HEK293T (cell line): ENCODE measurements around the gene KCND3.

Source experiments
- CTCF ChIA-PET: fragments of 350-600 bp; formaldehyde crosslinking; extraction: SDS; loops from one replicate; lab custom pipeline; 2021; ENCODE audit warnings: antibody characterized with exemption, inconsistent platforms; lab: Yijun Ruan, JAX
- POLR2A ChIA-PET: fragments of 350-600 bp; formaldehyde crosslinking; extraction: SDS; loops from one replicate; lab custom pipeline; 2020; ENCODE audit warnings: antibody characterized with exemption, inconsistent platforms; lab: Yijun Ruan, JAX
- DNase-seq: peaks from one replicate; pipeline ENCODE4 v3.0.0; 2012; ENCODE audit warnings: mixed read lengths; ENCODE audit errors: extremely low spot score
- ARNT ChIP-seq: fragments of 450-650 bp; IDR thresholded peaks from 2 replicates; pipeline ENCODE4 v1.6.1; 2017; ENCODE audit warnings: mild to moderate bottlenecking
- BHLHE40 ChIP-seq: fragments of 450-650 bp; IDR thresholded peaks from 2 replicates; pipeline ENCODE4 v1.6.1; 2016; ENCODE audit warnings: mild to moderate bottlenecking, moderate library complexity, borderline replicate concordance
- CTBP1 ChIP-seq: fragments of 450-650 bp; IDR thresholded peaks from 2 replicates; pipeline ENCODE4 v1.6.1; 2016; ENCODE audit warnings: borderline replicate concordance
- ELF4 ChIP-seq: fragments of 450-650 bp; IDR thresholded peaks from 2 replicates; pipeline ENCODE4 v1.6.1; 2017; ENCODE audit warnings: antibody characterized with exemption
- FOXA1 ChIP-seq: fragments of 450-650 bp; IDR thresholded peaks from 2 replicates; pipeline ENCODE4 v1.6.1; 2016; ENCODE audit warnings: mild to moderate bottlenecking
- FOXK2 ChIP-seq: fragments of 450-650 bp; IDR thresholded peaks from 2 replicates; pipeline ENCODE4 v1.6.1; 2016; ENCODE audit warnings: mild to moderate bottlenecking
- FOXM1 ChIP-seq: fragments of 450-650 bp; IDR thresholded peaks from 2 replicates; pipeline ENCODE4 v1.6.1; 2017; ENCODE audit warnings: mild to moderate bottlenecking, borderline replicate concordance
- HDGF ChIP-seq: fragments of 450-650 bp; IDR thresholded peaks from 2 replicates; pipeline ENCODE4 v1.6.1; 2017; ENCODE audit warnings: antibody characterized with exemption, borderline replicate concordance
- L3MBTL2 ChIP-seq: fragments of 450-650 bp; conservative IDR thresholded peaks from 2 replicates; pipeline ENCODE4 v1.6.1; 2016; ENCODE audit warnings: mild to moderate bottlenecking
- LEF1 ChIP-seq: fragments of 450-650 bp; IDR thresholded peaks from 2 replicates; pipeline ENCODE4 v1.6.1; 2017; ENCODE audit warnings: mild to moderate bottlenecking, borderline replicate concordance
- NFRKB ChIP-seq: fragments of 450-650 bp; IDR thresholded peaks from 2 replicates; pipeline ENCODE4 v1.6.1; 2016; ENCODE audit warnings: mild to moderate bottlenecking, moderate library complexity
- SP1 ChIP-seq: fragments of 450-650 bp; IDR thresholded peaks from 2 replicates; pipeline ENCODE4 v1.6.1; 2017
- SUZ12 ChIP-seq: fragments of 450-650 bp; IDR thresholded peaks from 2 replicates; pipeline ENCODE4 v1.6.1; 2016; ENCODE audit warnings: mild to moderate bottlenecking
- TARDBP ChIP-seq: fragments of 450-650 bp; IDR thresholded peaks from 2 replicates; pipeline ENCODE4 v1.6.1; 2016
- ZNF384 ChIP-seq: fragments of 450-650 bp; IDR thresholded peaks from 2 replicates; pipeline ENCODE4 v1.6.1; 2016
- TF ChIP-seq, protein P1 (sequence below): fragments of 450-650 bp; IDR thresholded peaks from 2 replicates; pipeline ENCODE4 v1.6.1; 2016

KCND3 gene

DNA sequence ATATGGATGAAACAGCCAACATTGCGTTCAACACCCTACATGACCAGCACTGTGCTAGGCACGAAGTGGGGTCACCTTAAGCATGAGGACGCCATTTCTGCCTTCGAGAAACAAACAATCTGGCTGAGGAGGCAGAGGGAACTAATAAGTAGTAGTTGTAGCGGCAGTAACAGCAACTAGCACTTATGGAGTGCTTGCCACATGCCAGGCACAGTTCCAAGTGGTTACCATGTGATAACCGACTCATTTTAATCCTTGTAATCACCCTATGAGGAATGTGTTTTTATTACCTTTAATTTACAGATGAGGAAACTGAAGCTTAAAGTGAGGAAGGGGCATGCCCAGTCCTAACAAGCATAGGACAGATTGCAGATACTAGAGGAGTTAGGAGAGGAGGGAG lies 33.7 kb downstream of the KCND3 start:
- DNase-seq = no peak
- POLR2A ChIA-PET = no interaction called here
- CTCF ChIA-PET = no interaction called here
- TF ChIP-seq CTBP1 = no peak
- no peak for TF ChIP-seq HDGF
- no peak for TF ChIP-seq TARDBP
- TF ChIP-seq, protein P1, sequence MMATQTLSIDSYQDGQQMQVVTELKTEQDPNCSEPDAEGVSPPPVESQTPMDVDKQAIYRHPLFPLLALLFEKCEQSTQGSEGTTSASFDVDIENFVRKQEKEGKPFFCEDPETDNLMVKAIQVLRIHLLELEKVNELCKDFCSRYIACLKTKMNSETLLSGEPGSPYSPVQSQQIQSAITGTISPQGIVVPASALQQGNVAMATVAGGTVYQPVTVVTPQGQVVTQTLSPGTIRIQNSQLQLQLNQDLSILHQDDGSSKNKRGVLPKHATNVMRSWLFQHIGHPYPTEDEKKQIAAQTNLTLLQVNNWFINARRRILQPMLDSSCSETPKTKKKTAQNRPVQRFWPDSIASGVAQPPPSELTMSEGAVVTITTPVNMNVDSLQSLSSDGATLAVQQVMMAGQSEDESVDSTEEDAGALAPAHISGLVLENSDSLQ = no peak
- TF ChIP-seq NFRKB = no peak
- TF ChIP-seq L3MBTL2 = no peak
- no peak for TF ChIP-seq SP1
- TF ChIP-seq SUZ12 = no peak
- TF ChIP-seq ARNT = no peak
- no peak for TF ChIP-seq FOXA1

DNA sequence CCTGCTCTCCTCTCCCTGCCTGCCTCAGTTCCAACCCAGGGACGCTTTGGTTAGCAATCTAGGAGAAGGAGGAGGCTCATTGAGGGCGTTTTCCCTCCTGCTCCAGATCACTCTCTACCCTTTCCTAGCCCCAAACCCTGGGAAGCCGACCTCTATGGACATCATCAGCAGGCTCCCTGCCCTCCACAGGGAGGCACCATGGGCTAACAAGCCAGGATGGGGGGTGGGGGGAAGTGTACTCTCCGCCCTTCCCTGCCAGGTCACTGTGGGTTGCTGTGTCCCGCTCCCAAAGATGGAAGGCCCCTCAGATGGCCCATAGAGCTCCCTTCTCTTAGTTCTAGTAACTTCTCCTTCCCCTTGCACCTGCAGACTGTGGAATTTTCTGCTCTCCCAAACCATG lies 35.7 kb downstream of the KCND3 start:
- no peak for DNase-seq
- no peak for TF ChIP-seq SUZ12
- TF ChIP-seq L3MBTL2 = no peak
- no peak for TF ChIP-seq FOXK2
- no peak for TF ChIP-seq ZNF384
- TF ChIP-seq ELF4 = no peak
- no peak for TF ChIP-seq CTBP1
- no peak for TF ChIP-seq BHLHE40
- TF ChIP-seq FOXA1 = no peak
- no peak for TF ChIP-seq NFRKB
- TF ChIP-seq, protein P1 = no peak
- no peak for TF ChIP-seq HDGF
- TF ChIP-seq TARDBP = no peak
- no peak for TF ChIP-seq FOXM1
- TF ChIP-seq LEF1 = no peak
- no peak for TF ChIP-seq SP1
- TF ChIP-seq ARNT = no peak
- POLR2A ChIA-PET = no interaction called here
- CTCF ChIA-PET = no interaction called here

DNA sequence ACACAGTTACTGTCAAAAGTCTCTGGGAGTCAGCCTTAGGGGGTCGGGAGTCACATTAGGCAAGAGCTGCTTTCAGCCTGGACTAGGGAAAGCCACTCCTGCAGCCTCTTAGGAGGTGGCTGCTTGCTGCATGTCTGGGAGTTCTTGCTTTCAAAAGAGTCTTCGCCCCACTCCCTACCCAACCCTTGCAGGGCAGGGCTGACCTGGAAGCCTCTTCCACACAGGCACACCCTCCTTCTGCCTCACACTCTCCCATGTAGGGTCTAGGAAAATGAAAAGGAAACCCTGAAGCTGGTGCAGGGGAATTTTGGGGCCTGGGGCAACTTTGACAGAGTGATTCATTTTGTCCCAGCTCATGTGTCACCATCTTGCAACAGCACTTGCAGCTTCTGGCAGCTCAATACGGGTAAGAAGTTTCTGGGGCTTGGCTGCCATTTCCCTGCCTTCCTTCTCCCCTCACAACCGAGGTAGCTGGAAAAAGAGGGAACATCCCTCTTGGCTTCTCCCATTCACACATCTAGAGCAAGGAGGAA lies 37.3 kb downstream of the KCND3 start:
- ChIA-PET CTCF (no interaction called here), POLR2A (no interaction called here)

DNA sequence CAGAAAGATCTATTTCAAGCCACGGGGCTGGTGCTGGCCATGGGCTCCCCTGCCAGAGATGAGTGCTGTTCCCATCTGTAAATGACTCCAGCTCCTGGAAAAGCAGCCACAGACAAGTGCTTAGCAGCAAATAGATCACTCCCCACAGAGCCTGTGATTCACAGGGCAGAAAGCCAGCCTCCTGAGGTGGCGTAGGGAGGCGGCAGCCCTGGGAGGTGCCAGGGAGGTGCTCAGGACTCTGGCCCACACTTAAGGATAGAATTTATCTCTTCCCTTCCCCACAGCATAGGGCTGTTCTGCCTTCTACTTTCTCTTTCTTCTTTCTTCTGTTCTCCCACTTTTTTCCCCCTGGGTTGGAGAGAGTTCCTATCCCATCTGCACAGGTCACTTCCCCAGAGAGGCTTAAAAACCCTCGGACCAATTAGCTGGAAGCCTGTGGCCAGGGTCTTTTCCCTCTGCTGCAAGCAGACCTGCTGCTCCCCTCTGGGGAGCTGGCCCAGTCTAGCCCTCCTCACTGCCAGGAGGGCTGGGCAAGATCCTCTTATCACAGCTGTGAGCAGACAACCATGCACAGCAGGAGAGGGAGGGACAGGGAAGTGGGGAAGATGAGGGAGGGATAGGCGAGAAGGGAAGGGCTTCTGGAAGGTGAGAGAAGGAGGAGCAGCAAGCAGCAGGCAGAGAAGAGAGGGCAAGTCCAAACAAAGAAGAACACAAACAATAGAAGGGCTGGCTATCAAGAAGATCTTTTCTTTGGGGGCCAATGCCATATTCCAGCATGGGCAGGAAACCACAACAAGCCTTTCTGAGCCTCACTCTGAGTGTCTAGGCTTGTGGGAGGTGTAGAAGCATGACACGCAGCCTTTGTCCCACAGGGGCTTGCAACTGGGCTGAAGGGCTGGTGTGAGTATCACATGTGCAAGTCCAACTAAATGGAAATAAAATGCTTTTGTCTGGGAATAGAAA lies 41.0 kb downstream of the KCND3 start:
- ChIA-PET POLR2A (no interaction called here), CTCF (no interaction called here)
- DNase-seq = no peak
- TF ChIP-seq SP1 (no peak), NFRKB (no peak), ARNT (no peak)

More for the DNA sequence above, 37.3 kb downstream of the KCND3 start:
- no peak for TF ChIP-seq LEF1
- TF ChIP-seq BHLHE40 = no peak
- TF ChIP-seq NFRKB = no peak
- TF ChIP-seq, protein P1 = no peak
- no peak for TF ChIP-seq SP1
- TF ChIP-seq FOXM1 = no peak
- TF ChIP-seq ZNF384 = no peak
- no peak for TF ChIP-seq FOXA1
- no peak for TF ChIP-seq SUZ12
- no peak for TF ChIP-seq CTBP1
- TF ChIP-seq TARDBP = no peak
- no peak for TF ChIP-seq ELF4
- TF ChIP-seq HDGF = no peak
- no peak for TF ChIP-seq ARNT
- TF ChIP-seq FOXK2 = no peak
- no peak for TF ChIP-seq L3MBTL2
- DNase-seq = no peak

DNA sequence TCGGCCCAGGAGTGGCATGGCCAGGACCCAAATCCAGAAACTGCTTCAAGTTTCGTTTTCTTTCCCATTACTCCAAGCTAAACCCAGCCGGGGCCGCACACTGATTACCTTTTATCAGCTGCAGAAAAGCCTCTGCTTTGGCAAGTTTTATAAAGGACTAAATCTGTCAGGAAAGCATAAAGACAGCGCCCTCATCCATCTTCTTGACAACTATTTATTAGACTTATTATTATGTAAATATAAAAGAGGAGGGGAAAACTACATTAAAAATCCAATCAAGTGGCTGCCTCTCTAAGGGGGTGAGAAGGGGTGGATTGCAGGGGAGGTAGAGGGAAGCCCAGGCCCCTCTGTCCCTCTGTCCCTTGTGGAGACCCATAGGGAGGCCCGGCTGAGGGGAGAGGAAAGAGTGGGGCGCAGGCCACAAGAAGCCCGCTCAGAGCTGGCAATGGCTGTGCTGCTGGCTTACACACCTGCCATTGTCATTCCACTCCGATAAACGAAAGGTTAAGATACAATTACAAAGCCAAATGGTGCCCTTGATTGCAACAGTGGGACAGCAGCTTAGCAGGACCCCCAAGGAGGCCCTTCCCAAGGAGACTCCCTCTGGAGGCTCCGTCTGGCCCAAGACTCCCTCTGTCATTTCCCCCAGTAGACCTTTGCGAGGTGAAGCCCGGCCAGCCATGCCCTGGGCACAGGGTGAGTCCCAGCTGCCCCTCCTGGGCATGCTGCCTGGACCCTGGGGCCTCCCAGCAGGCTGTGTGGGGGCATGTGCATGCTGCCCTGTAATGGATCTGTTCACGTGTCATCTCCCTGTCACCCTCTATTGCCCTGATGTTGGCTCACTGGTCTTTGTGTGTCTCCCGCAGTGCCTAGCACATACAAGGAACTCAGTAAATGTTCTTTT lies 45.4 kb downstream of the KCND3 start:
- POLR2A ChIA-PET = no interaction called here
- CTCF ChIA-PET = no interaction called here
- TF ChIP-seq FOXA1 = no peak
- no peak for TF ChIP-seq HDGF
- no peak for TF ChIP-seq NFRKB
- TF ChIP-seq, protein P1 = no peak
- no peak for TF ChIP-seq ARNT
- no peak for TF ChIP-seq BHLHE40
- TF ChIP-seq FOXK2 = no peak
- no peak for TF ChIP-seq CTBP1
- TF ChIP-seq TARDBP = no peak
- TF ChIP-seq ZNF384 = no peak
- TF ChIP-seq LEF1 = no peak
- TF ChIP-seq ELF4 = no peak
- TF ChIP-seq L3MBTL2 = no peak
- no peak for TF ChIP-seq SP1
- TF ChIP-seq SUZ12 = no peak
- TF ChIP-seq FOXM1 = no peak
- DNase-seq = no peak
